Measurements from ENCODE around the gene CDC14A.
"Not testable (repeated sequence)": the region's sequence is repeated elsewhere in the genome, so short reads cannot be mapped to it uniquely, and the experiment has no call there.

The CDC14A gene

GRCh38 chr1:100352267-100353070 is at the start of gene CDC14A:
CDC14A (plus strand) TSS chr1:100352506; CDS start chr1:100352955, 449 bp downstream.
- peak; percentile 94 for DNase-seq

GRCh38 chr1:100302739-100303138 is 49.6 kb upstream of the CDC14A start:
- DNase-seq: no peak

- no peak for DNase-seq
These were observed 48.1 kb upstream of the CDC14A start for GRCh38 chr1:100304227-100304626.

- no peak for DNase-seq
These were observed 47.4 kb upstream of the CDC14A start for GRCh38 chr1:100304921-100305320.

GRCh38 chr1:100305954-100306353 is 46.4 kb upstream of the CDC14A start:
- DNase-seq: no peak

- DNase-seq: no peak
These were observed 45.5 kb upstream of the CDC14A start for GRCh38 chr1:100306735-100307313.

GRCh38 chr1:100308777-100309176 is 43.5 kb upstream of the CDC14A start:
- no peak for DNase-seq

GRCh38 chr1:100309863-100310262 is 42.4 kb upstream of the CDC14A start:
- DNase-seq: no peak

GRCh38 chr1:100313382-100313781 is 38.9 kb upstream of the CDC14A start:
- no peak for DNase-seq

- no peak for DNase-seq
These were observed 35.7 kb upstream of the CDC14A start for GRCh38 chr1:100316622-100317021.

GRCh38 chr1:100320311-100321099 is 31.8 kb upstream of the CDC14A start:
- no peak for DNase-seq

- DNase-seq: no peak
These were observed 31.2 kb upstream of the CDC14A start for GRCh38 chr1:100321100-100321493.

GRCh38 chr1:100321506-100321905 is 30.8 kb upstream of the CDC14A start:
- DNase-seq: no peak

GRCh38 chr1:100322436-100323211 is 29.7 kb upstream of the CDC14A start:
- no peak for DNase-seq

- no peak for DNase-seq
These were observed 28.7 kb upstream of the CDC14A start for GRCh38 chr1:100323419-100324106.

- no peak for DNase-seq
These were observed 26.6 kb upstream of the CDC14A start for GRCh38 chr1:100325415-100326324.

- not testable (repeated sequence) for DNase-seq
These were observed 26.0 kb upstream of the CDC14A start for GRCh38 chr1:100326325-100326670.

- DNase-seq: no peak
These were observed 24.2 kb upstream of the CDC14A start for GRCh38 chr1:100328133-100328532.

- DNase-seq: not testable (repeated sequence)
These were observed 21.2 kb upstream of the CDC14A start for GRCh38 chr1:100331146-100331545.

GRCh38 chr1:100332331-100332730 is 20.0 kb upstream of the CDC14A start:
- DNase-seq: no peak

- no peak for DNase-seq
These were observed 16.9 kb upstream of the CDC14A start for GRCh38 chr1:100335436-100335835.
